Kidney (tissue), 14 donors: ENCODE data around the gene TMEM185A. TPM values are rescaled to one million over a fixed set of nuclear protein-coding genes. Genes with fewer than 3 reads are reported as not detected.
"Not testable (repeated sequence)": the region's sequence is repeated elsewhere in the genome, so short reads cannot be mapped to it uniquely, and the experiment has no call there.

Experiments
- DNase-seq, 5 donors: peaks; one replicate each; pipeline ENCODE4 v3.0.0-alpha.2; 2013 to 2020
- FAIRE-seq: peaks from 2 replicates; lab custom pipeline; 2012; peaks lifted over from hg19 to GRCh38; lab: Jason Lieb, UNC
- H3K27ac ChIP-seq, 2 donors: one replicate each; pipeline ENCODE4 v1.7.0; 2013; ENCODE audit warnings: low read depth in 2 of 2, low read length in 2 of 2, inconsistent platforms in 1 of 2
- H3K27me3 ChIP-seq: one replicate; pipeline ENCODE4 v1.7.1; 2013; ENCODE audit warnings: low read length, inconsistent platforms; ENCODE audit not compliant: control insufficient read depth, insufficient read depth
- H3K36me3 ChIP-seq, 3 donors: one replicate each; pipeline versions ENCODE4 v1.7.0 to v1.7.1; 2013; ENCODE audit warnings: low read length in 3 of 3, control low read depth in 1 of 3, inconsistent platforms in 1 of 3; ENCODE audit not compliant: insufficient read depth in 3 of 3, control insufficient read depth in 2 of 3
- H3K4me1 ChIP-seq, 3 donors: one replicate each; pipeline versions ENCODE4 v1.7.0 to v1.7.1; 2013; ENCODE audit warnings: low read length in 3 of 3, inconsistent platforms in 1 of 3, low read depth in 1 of 3; ENCODE audit not compliant: control insufficient read depth in 2 of 3, insufficient read depth in 2 of 3
- H3K4me3 ChIP-seq, 3 donors: one replicate each; pipeline versions ENCODE4 v1.7.0 to v1.8.1; 2013; ENCODE audit warnings: low read length in 3 of 3, control low read depth in 1 of 3, inconsistent platforms in 1 of 3
- H3K9ac ChIP-seq, 3 donors: one replicate each; pipeline versions ENCODE4 v1.7.0 to v1.7.1; 2013; ENCODE audit warnings: low read length in 3 of 3, control low read depth in 1 of 3, inconsistent platforms in 1 of 3
- H3K9me3 ChIP-seq, 3 donors: one replicate each; pipeline versions ENCODE4 v1.7.0 to v1.7.1; 2013; ENCODE audit warnings: low read length in 3 of 3, control low read depth in 1 of 3, inconsistent platforms in 1 of 3; ENCODE audit not compliant: control insufficient read depth in 2 of 3, insufficient read depth in 1 of 3
- intact Hi-C: fragments of 100-400 bp; cut with DNase I; formaldehyde crosslinking; loops from one replicate; pipeline ENCODE4 v1.11.1; 2022
- polyA plus RNA-seq: library from polyadenylated mRNA; stranded (reverse); fragments of 350-450 nt; fragmentation: Illumina TruSeq; extraction: RNeasy Lipid Tissue Mini Kit (QIAGEN cat#74804); gene quantifications from one replicate; pipeline ENCODE4 v1.2.3, GENCODE V29; 2014; ENCODE audit warnings: low read depth, low replicate concordance; ENCODE audit not compliant: insufficient read depth
- total RNA-seq: library from RNA; stranded (reverse); fragmentation: NEBNext Ultra II Directional; extraction: Animal tissue kit (Norgen Biotek cat#: 25700); gene quantifications from one replicate; pipeline ENCODE4 v1.2.1, GENCODE V29; 2021
- TF ChIP-seq, protein P1 (sequence below): IDR thresholded peaks from 3 replicates; pipeline ENCODE4 v1.5.1; 2012; ENCODE audit warnings: mild to moderate bottlenecking, moderate library complexity, borderline replicate concordance; ENCODE audit not compliant: insufficient read depth; ENCODE audit errors: extremely low read depth
- donor health status: control.
- donor health status: control.
- donor health status: control.
- donor health status: control.
- donor health status: control.
- donor health status: DM: yes; HTN: yes; CAD: no.
- donor health status: Normal renal cell carcinoma (clear cell type).

The TMEM185A gene
- total and polyA plus RNA-seq, 2 donors from 2014 or later = 18.6 to 21.0 TPM

- H3K4me3 ChIP-seq, H3K27ac ChIP-seq, intact Hi-C loops, FAIRE-seq, H3K36me3 ChIP-seq, DNase-seq, H3K4me1 ChIP-seq, H3K27me3 ChIP-seq, H3K9ac ChIP-seq, H3K9me3 ChIP-seq: not testable (repeated sequence)
Measured at GRCh38 chrX:149660613-149661012, 29.0 kb upstream of the TMEM185A start.

GRCh38 chrX:149656260-149656884, 24.8 kb upstream of the TMEM185A start:
- H3K4me1 ChIP-seq, H3K27me3 ChIP-seq, H3K27ac ChIP-seq, DNase-seq, H3K9ac ChIP-seq, H3K4me3 ChIP-seq, H3K9me3 ChIP-seq, FAIRE-seq, H3K36me3 ChIP-seq, intact Hi-C loops: not testable (repeated sequence)

DNA sequence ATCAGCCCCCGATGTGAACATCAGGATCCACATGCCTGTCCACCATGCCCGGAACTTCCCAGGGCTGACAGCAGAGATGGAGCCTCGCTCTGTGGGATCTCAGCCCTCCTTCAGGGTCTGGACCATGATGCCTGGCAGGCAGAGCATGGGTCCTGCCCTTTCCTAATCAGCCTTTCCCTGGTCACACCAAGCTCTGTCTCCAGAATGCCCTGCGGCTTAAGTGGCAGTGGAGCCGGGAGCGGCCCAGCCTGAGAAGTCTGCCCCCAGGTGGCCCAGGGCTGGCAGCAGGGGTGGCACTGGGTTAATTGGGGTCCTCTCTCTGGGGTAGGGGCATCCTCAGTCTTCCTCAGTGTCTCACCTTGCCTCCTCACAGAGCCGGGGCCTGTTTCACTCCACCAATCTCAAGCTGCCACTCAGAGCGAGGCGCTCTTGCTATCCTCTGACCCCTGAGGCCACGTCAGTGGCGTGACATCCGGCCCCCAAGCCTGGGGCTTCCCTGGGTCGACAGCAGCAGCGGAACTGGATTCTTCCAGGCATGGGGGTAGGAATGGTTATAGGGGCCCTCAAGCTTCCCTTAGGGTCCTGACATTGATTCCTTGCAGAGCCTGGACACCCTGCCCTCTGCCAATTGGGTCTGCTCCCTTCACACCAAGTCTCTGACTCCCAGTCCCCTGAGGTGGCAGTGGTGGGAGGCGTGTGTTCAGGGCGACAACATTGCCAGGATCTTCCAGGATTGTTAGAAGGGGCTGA, 20.8 kb upstream of the TMEM185A start:
- Histone ChIP-seq H3K4me3 (no peak overlapping the region), H3K9me3 (no peaks in the 10 kb centered on the region), H3K36me3 (no peaks in the 10 kb centered on the region), H3K27ac (no peak overlapping the region), H3K9ac (no peak overlapping the region), H3K4me1 (no peaks in the 10 kb centered on the region), H3K27me3 (no peaks in the 10 kb centered on the region)
- DNase-seq (peak in 1 of 5 donors; percentile 33), FAIRE-seq (no peak)
- intact Hi-C loops = no loop called here
- TF ChIP-seq, protein P1, sequence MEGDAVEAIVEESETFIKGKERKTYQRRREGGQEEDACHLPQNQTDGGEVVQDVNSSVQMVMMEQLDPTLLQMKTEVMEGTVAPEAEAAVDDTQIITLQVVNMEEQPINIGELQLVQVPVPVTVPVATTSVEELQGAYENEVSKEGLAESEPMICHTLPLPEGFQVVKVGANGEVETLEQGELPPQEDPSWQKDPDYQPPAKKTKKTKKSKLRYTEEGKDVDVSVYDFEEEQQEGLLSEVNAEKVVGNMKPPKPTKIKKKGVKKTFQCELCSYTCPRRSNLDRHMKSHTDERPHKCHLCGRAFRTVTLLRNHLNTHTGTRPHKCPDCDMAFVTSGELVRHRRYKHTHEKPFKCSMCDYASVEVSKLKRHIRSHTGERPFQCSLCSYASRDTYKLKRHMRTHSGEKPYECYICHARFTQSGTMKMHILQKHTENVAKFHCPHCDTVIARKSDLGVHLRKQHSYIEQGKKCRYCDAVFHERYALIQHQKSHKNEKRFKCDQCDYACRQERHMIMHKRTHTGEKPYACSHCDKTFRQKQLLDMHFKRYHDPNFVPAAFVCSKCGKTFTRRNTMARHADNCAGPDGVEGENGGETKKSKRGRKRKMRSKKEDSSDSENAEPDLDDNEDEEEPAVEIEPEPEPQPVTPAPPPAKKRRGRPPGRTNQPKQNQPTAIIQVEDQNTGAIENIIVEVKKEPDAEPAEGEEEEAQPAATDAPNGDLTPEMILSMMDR = no peak

GRCh38 chrX:149650162-149650561, 18.6 kb upstream of the TMEM185A start:
- Histone ChIP-seq H3K27me3 (no peaks in the 10 kb centered on the region), H3K4me1 (no peaks in the 10 kb centered on the region), H3K36me3 (no peaks in the 10 kb centered on the region), H3K4me3 (no peak overlapping the region), H3K27ac (no peak overlapping the region), H3K9me3 (no peaks in the 10 kb centered on the region), H3K9ac (no peak overlapping the region)
- TF ChIP-seq, protein P1 = no peak
- DNase-seq (no peak), FAIRE-seq (no peak)
- intact Hi-C loops = no loop called here
